Astrocyte (in vitro differentiated cells and primary cell): ENCODE data around the gene POLDIP3.

Experiments
- EZH2 ChIP-seq: IDR thresholded peaks from 2 replicates; pipeline ENCODE4 v1.6.1; 2012; ENCODE audit warnings: mild to moderate bottlenecking, low read length, inconsistent platforms; ENCODE audit not compliant: insufficient read depth
- TF ChIP-seq, protein P1 (sequence below): IDR thresholded peaks from 2 replicates; pipeline ENCODE4 v1.5.1; 2011; ENCODE audit warnings: low read depth, mild to moderate bottlenecking, inconsistent platforms, low read length, moderate library complexity; ENCODE audit not compliant: insufficient read depth

DNA sequence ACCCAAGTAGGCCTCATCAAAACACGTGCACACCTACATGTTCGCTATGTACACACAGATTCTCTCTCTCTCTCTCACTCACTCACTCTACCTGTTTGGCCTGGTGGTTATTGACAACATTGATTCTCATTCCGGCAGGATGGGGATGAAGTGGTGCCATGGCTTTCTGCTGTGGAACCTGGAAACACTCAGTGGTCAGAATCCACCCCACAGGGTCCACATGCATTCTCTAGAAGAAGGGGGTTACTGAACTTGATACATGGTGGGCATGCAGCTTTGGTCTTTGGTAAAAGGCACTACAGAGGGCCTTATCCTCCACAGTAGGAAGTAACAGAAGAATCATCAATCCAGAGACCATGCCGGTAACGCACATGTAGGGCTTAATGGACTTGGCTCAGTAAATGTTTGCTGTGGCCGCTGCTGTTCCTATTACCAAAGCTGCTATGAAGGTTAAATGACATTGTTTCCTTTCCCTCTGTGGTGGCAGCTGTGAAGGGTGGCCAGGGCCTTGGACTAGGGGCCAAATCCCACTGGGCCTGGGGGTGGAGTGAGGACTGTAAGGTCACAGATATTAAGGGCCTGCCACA lies 12.7 kb downstream of the POLDIP3 start:
- TF ChIP-seq, protein P1, sequence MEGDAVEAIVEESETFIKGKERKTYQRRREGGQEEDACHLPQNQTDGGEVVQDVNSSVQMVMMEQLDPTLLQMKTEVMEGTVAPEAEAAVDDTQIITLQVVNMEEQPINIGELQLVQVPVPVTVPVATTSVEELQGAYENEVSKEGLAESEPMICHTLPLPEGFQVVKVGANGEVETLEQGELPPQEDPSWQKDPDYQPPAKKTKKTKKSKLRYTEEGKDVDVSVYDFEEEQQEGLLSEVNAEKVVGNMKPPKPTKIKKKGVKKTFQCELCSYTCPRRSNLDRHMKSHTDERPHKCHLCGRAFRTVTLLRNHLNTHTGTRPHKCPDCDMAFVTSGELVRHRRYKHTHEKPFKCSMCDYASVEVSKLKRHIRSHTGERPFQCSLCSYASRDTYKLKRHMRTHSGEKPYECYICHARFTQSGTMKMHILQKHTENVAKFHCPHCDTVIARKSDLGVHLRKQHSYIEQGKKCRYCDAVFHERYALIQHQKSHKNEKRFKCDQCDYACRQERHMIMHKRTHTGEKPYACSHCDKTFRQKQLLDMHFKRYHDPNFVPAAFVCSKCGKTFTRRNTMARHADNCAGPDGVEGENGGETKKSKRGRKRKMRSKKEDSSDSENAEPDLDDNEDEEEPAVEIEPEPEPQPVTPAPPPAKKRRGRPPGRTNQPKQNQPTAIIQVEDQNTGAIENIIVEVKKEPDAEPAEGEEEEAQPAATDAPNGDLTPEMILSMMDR: no peak
- TF ChIP-seq EZH2: no peak
